ENCODE results near the gene NCK2. TPM values are rescaled to one million over a fixed set of nuclear protein-coding genes. Genes with fewer than 3 reads are reported as not detected.

Gene NCK2
- total RNA-seq, 1 experiment from 2014 or later = 49.2 TPM

GRCh38 chr2:105822186-105822585 is 77.5 kb downstream of the NCK2 start:
- no peak overlapping the region for H3K4me3 Mint-ChIP-seq
- no peak for TF ChIP-seq CTCF (conservative IDR thresholded peaks at IDR 0.05)
- Histone ChIP-seq H2BK15ac (ENCODE audit: low read depth, low read length) (no peak overlapping the region), H4K20me1 (ENCODE audit: control insufficient read depth, insufficient read depth, insufficient read length) (no peaks in the 10 kb centered on the region), H4K5ac (ENCODE audit: insufficient read length, low read depth, low read length) (no peak overlapping the region), H3T11ph (ENCODE audit: low read length) (no peak overlapping the region), H4K8ac (replicated peaks; ENCODE audit: insufficient read length, low read depth, low read length) (no peak overlapping the region), H3K79me1 (ENCODE audit: insufficient read depth, low read depth, low read length, poor library complexity, severe bottlenecking) (peaks cover 3% of the 10 kb centered on the region), H3K9ac (ENCODE audit: extremely low read depth, insufficient read length, low read length) (peak overlapping the region; percentile 12), H3K14ac (ENCODE audit: insufficient read depth, low read length) (no peak overlapping the region), H3K23me2 (ENCODE audit: insufficient read length, low read depth, low read length, poor library complexity, severe bottlenecking) (no peaks in the 10 kb centered on the region), H3K18ac (ENCODE audit: insufficient read length, low read depth, low read length) (no peak overlapping the region), H3K56ac (ENCODE audit: insufficient read length, low read depth, low read length) (no peak overlapping the region), H2BK20ac (ENCODE audit: low read depth, low read length, poor library complexity, severe bottlenecking) (no peak overlapping the region), H3K4me1 (ENCODE audit: insufficient read depth, low read length) (0 out of 2 replicates have a peak, but pooled peaks cover 2% of the 10 kb centered on the region), H3K4me2 (ENCODE audit: insufficient read depth, insufficient read length, low read length) (no peak overlapping the region), H3K9me3 (ENCODE audit: control insufficient read depth, low read depth, low read length) (no peaks in the 10 kb centered on the region), H2BK12ac (ENCODE audit: insufficient read length, low read depth, low read length) (no peak overlapping the region), H3K27ac (ENCODE audit: insufficient read length, low read depth, low read length) (no peak overlapping the region), H2AK5ac (ENCODE audit: insufficient read length, low read length) (no peak overlapping the region), H2BK5ac (ENCODE audit: insufficient read length, low read length) (no peak overlapping the region), H4K91ac (ENCODE audit: insufficient read length, low read depth, low read length) (no peak overlapping the region), H3K4ac (ENCODE audit: low read depth, low read length) (no peak overlapping the region), H3K27me3 (ENCODE audit: insufficient read depth, low read length) (no peaks in the 10 kb centered on the region), H2AFZ (ENCODE audit: low read length) (no peak overlapping the region), H2BK120ac (ENCODE audit: low read depth, low read length, poor library complexity, severe bottlenecking) (no peak overlapping the region), H3K79me2 (ENCODE audit: insufficient read depth, low read length) (peaks cover 3% of the 10 kb centered on the region; the same call in 1 of the 2 replicates), H3K23ac (ENCODE audit: insufficient read length, low read depth, low read length) (no peak overlapping the region)
- no CpG with 5 or more reads among the region's 7 CpGs for WGBS (ENCODE audit: extremely low coverage, insufficient read length, low lambda C conversion rate)
- no peaks in the 10 kb centered on the region for H3K27me3 Mint-ChIP-seq (ENCODE audit: low read depth)
- no peaks in the 10 kb centered on the region; a peak in 1 of 5 replicates for H3K9me3 Mint-ChIP-seq
- DNase-seq = no peak
- peak overlapping the region in 2 of 3 experiments; percentile 25 to 35; a peak in 1 of 7 replicates for H3K27ac Mint-ChIP-seq
- peaks cover 13 to 18% of the 10 kb centered on the region in 2 experiments for H3K4me1 Mint-ChIP-seq
- peaks cover 10 to 15% (median 12%) of the 10 kb centered on the region in 3 experiments; a peak in 6 of 7 replicates for H3K36me3 Mint-ChIP-seq (ENCODE audit: insufficient read depth in 1 of 3, low read depth in 3 of 3)
